ENCODE measurements around the gene SOWAHA. TPM values are rescaled to one million over a fixed set of nuclear protein-coding genes. Genes with fewer than 3 reads are reported as not detected.

Gene SOWAHA
- total RNA-seq, 1 donor from 2014 or later: 0.20 TPM

DNA sequence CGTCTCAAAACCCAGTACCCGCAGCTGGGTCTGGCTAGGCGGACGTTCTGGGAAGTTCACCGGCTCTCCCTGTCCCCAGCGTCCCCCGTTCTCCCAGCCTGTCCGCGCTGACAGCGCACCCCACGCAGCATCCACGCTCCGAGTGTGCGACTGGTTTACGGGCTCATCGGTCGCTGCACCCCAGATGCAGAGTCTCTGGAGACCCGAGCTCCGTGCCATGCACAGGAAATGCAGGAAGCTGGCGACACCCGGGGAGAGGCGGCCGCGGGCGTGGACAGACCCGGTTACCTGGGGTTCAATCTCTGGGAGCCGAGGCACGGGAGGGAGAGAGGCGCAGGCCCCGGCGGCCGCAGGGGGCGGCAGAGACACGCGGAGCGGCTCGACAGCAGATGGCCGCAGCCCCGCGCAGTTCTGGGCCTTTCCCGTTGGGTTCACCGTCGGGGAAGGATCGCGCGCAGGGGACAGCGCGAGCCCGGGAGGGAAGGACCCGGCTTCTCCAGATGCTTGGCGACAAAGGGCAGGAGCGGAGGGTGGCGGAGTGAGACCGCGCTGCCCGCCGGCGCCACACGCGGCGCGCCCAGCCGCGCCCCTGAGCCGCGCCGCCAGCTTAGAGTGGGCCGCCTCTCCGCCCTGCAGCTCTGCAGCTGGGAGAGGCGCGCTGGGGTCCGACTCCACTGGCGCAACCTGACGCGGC lies 16.8 kb downstream of the SOWAHA start:
- H4K20me1 ChIP-seq (ENCODE audit: insufficient read depth, low read length): peaks cover 14% of the 10 kb centered on the region
- peak overlapping the region; percentile 86 for H3K4me3 Mint-ChIP-seq (ENCODE audit: unreplicated experiment)
- H3K79me2 ChIP-seq (ENCODE audit: insufficient read depth, low read length): no peaks in the 10 kb centered on the region
- H3K9ac ChIP-seq (ENCODE audit: low read length): peak overlapping the region; percentile 79
- H3K9me3 Mint-ChIP-seq (ENCODE audit: unreplicated experiment): no peaks in the 10 kb centered on the region
- peak overlapping the region; percentile 66 for H3K4me3 ChIP-seq (ENCODE audit: insufficient read depth, low read depth, low read length)
- H3K27me3 ChIP-seq (ENCODE audit: insufficient read depth, low read length): no peaks in the 10 kb centered on the region
- H3K36me3 ChIP-seq (ENCODE audit: insufficient read depth, low read length): no peaks in the 10 kb centered on the region
- H3K27ac ChIP-seq (ENCODE audit: low read depth, low read length): no peak overlapping the region
- H3K9me3 ChIP-seq (ENCODE audit: insufficient read depth, low read depth, low read length): no peaks in the 10 kb centered on the region
- peaks cover 12% of the 10 kb centered on the region for H3K36me3 Mint-ChIP-seq (ENCODE audit: low read depth, unreplicated experiment)
- no peaks in the 10 kb centered on the region for H3K4me1 Mint-ChIP-seq (ENCODE audit: low read depth, unreplicated experiment)
- no peak overlapping the region for H3K27ac Mint-ChIP-seq (ENCODE audit: unreplicated experiment)
- TF ChIP-seq EZH2 (IDR thresholded peaks at IDR 0.05; ENCODE audit: insufficient read depth, low read length): no peak
- TF ChIP-seq, protein P1, sequence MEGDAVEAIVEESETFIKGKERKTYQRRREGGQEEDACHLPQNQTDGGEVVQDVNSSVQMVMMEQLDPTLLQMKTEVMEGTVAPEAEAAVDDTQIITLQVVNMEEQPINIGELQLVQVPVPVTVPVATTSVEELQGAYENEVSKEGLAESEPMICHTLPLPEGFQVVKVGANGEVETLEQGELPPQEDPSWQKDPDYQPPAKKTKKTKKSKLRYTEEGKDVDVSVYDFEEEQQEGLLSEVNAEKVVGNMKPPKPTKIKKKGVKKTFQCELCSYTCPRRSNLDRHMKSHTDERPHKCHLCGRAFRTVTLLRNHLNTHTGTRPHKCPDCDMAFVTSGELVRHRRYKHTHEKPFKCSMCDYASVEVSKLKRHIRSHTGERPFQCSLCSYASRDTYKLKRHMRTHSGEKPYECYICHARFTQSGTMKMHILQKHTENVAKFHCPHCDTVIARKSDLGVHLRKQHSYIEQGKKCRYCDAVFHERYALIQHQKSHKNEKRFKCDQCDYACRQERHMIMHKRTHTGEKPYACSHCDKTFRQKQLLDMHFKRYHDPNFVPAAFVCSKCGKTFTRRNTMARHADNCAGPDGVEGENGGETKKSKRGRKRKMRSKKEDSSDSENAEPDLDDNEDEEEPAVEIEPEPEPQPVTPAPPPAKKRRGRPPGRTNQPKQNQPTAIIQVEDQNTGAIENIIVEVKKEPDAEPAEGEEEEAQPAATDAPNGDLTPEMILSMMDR (IDR thresholded peaks at IDR 0.05; ENCODE audit: insufficient read depth, low read depth, low read length): peak; percentile 48
- peak overlapping the region; percentile 92 for H2AFZ ChIP-seq (ENCODE audit: low read depth, low read length)
- H3K4me2 ChIP-seq (ENCODE audit: low read length): peak overlapping the region; percentile 82
- H3K27me3 Mint-ChIP-seq (ENCODE audit: low read depth, unreplicated experiment): peaks cover 45% of the 10 kb centered on the region
- H3K4me1 ChIP-seq (ENCODE audit: insufficient read depth, low read length): no peaks in the 10 kb centered on the region
- DNase-seq (ENCODE audit: low read depth) (peak; percentile 35), FAIRE-seq (no peak)

DNA sequence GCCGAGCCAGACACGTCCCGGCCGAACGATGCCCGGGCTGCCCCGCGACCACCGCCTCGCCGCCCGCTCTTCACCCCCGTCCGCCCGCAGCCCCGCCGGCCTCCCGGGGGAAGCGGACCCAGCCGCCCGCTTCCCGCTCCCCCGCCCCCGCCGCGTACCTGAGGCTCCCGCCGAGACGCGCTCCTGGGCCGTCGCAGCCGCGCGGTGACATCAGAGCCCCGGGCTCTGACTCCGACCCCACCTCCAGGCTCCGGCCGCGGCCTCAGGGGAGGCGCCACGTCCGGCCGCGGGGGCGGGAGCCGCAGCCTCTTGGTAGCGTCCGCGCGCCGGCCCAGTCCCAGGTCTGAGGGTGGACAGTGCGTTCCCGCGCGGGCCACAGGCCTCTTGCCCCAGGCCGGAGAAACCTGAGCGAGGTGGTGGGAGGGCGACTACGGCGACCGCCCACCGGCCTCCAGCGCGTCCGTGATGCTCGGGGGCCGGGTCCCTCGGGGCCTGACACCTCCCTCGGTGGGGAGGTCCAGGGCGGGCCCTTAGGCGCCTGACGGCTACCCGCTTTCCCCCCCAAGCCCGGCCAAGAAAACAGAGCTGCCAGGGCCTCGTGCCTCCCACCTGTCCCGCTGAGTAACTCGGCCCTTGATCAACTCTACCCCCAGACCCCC lies 17.5 kb downstream of the SOWAHA start, which contains the start of gene SHROOM1:
Gene SHROOM1, minus strand, starts transcription at position 212 of the 659 bp plus-strand sequence. CDS start 4,507 bp downstream, outside the sequence.
- peak within 1 kb of the TSS; percentile 66 for H3K4me3 ChIP-seq (ENCODE audit: insufficient read depth, low read depth, low read length)
- Mint-ChIP-seq H3K27ac (ENCODE audit: unreplicated experiment) (peak within 1 kb of the TSS; percentile 47), H3K27me3 (ENCODE audit: low read depth, unreplicated experiment) (peaks cover 45% of the 10 kb centered on the region), H3K36me3 (ENCODE audit: low read depth, unreplicated experiment) (peaks cover 9% of the 10 kb centered on the region), H3K4me3 (ENCODE audit: unreplicated experiment) (peak within 1 kb of the TSS; percentile 86), H3K4me1 (ENCODE audit: low read depth, unreplicated experiment) (no peaks in the 10 kb centered on the region), H3K9me3 (ENCODE audit: unreplicated experiment) (no peaks in the 10 kb centered on the region)
- no peaks in the 10 kb centered on the region for H3K27me3 ChIP-seq (ENCODE audit: insufficient read depth, low read length)
- TF ChIP-seq, protein P1 (IDR thresholded peaks at IDR 0.05; ENCODE audit: insufficient read depth, low read depth, low read length): no peak
- no peak for TF ChIP-seq EZH2 (IDR thresholded peaks at IDR 0.05; ENCODE audit: insufficient read depth, low read length)
- H2AFZ ChIP-seq (ENCODE audit: low read depth, low read length): peak within 1 kb of the TSS; percentile 92
- peak within 1 kb of the TSS; percentile 79 for H3K9ac ChIP-seq (ENCODE audit: low read length)
- H3K4me2 ChIP-seq (ENCODE audit: low read length): peak within 1 kb of the TSS; percentile 82
- peaks cover 14% of the 10 kb centered on the region for H4K20me1 ChIP-seq (ENCODE audit: insufficient read depth, low read length)
- H3K9me3 ChIP-seq (ENCODE audit: insufficient read depth, low read depth, low read length): no peaks in the 10 kb centered on the region
- DNase-seq (ENCODE audit: low read depth) (peak; percentile 28), FAIRE-seq (no peak)
- no peaks in the 10 kb centered on the region for H3K79me2 ChIP-seq (ENCODE audit: insufficient read depth, low read length)
- no peak within 1 kb of the TSS for H3K27ac ChIP-seq (ENCODE audit: low read depth, low read length)
- no peaks in the 10 kb centered on the region for H3K36me3 ChIP-seq (ENCODE audit: insufficient read depth, low read length)
- no peaks in the 10 kb centered on the region for H3K4me1 ChIP-seq (ENCODE audit: insufficient read depth, low read length)

Data from astrocyte (in vitro differentiated cells and primary cell).